Thymus (tissue), 11 donors: ENCODE data around the gene TECPR1. TPM values are rescaled to one million over a fixed set of nuclear protein-coding genes. Genes with fewer than 3 reads are reported as not detected.

Experiments
- DNase-seq, 9 donors: peaks; one replicate each; pipeline ENCODE4 v3.0.0-alpha.2; 2013; ENCODE audit warnings: low spot score in 9 of 9, low read depth in 6 of 9, missing footprints in 1 of 9
- H3K27ac ChIP-seq, 2 donors: one replicate each; pipeline ENCODE4 v1.5.1; 2013; ENCODE audit warnings: control low read depth in 1 of 2, low read depth in 1 of 2, low read length in 1 of 2, mild to moderate bottlenecking in 1 of 2, moderate library complexity in 1 of 2
- H3K27me3 ChIP-seq, 2 donors: one replicate each; pipeline ENCODE4 v1.5.1; 2013; ENCODE audit warnings: low read length in 1 of 2; ENCODE audit not compliant: control insufficient read depth in 2 of 2, insufficient read depth in 1 of 2
- H3K36me3 ChIP-seq, 2 donors: one replicate each; pipeline ENCODE4 v1.5.1; 2013; ENCODE audit warnings: low read length in 1 of 2, mild to moderate bottlenecking in 1 of 2, moderate library complexity in 1 of 2; ENCODE audit not compliant: control insufficient read depth in 2 of 2, insufficient read depth in 2 of 2
- H3K4me1 ChIP-seq, 2 donors: one replicate each; pipeline ENCODE4 v1.5.1; 2013; ENCODE audit warnings: low read length in 2 of 2; ENCODE audit not compliant: control insufficient read depth in 2 of 2, insufficient read depth in 2 of 2
- H3K4me3 ChIP-seq, 2 donors: one replicate each; pipeline ENCODE4 v1.5.1; 2013; ENCODE audit warnings: low read length in 2 of 2, control low read depth in 1 of 2, mild to moderate bottlenecking in 1 of 2
- H3K9me3 ChIP-seq, 2 donors: one replicate each; pipeline ENCODE4 v1.5.1; 2013; ENCODE audit warnings: low read length in 1 of 2, mild to moderate bottlenecking in 1 of 2; ENCODE audit not compliant: control insufficient read depth in 2 of 2, insufficient read depth in 1 of 2
- WGBS: extraction: QIAGEN DNeasy Blood & Tissue Kit; methylation state at CpG from one replicate; pipeline ENCODE4 v1.1.7; 2013; 5-methylcytosine and 5-hydroxymethylcytosine counted together
- polyA plus RNA-seq: library from polyadenylated mRNA; stranded (reverse); fragments of 200-250 nt; gene quantifications from one replicate; pipeline ENCODE4 v1.2.3, GENCODE V29; 2013
- total RNA-seq: library from RNA; stranded (reverse); fragments of 120-200 nt; gene quantifications from one replicate; pipeline ENCODE4 v1.2.4, GENCODE V29; 2013
- donor health status: healthy.

TECPR1 gene
- total and polyA plus RNA-seq, 2 donors, result 12.7 to 30.0 TPM

DNA sequence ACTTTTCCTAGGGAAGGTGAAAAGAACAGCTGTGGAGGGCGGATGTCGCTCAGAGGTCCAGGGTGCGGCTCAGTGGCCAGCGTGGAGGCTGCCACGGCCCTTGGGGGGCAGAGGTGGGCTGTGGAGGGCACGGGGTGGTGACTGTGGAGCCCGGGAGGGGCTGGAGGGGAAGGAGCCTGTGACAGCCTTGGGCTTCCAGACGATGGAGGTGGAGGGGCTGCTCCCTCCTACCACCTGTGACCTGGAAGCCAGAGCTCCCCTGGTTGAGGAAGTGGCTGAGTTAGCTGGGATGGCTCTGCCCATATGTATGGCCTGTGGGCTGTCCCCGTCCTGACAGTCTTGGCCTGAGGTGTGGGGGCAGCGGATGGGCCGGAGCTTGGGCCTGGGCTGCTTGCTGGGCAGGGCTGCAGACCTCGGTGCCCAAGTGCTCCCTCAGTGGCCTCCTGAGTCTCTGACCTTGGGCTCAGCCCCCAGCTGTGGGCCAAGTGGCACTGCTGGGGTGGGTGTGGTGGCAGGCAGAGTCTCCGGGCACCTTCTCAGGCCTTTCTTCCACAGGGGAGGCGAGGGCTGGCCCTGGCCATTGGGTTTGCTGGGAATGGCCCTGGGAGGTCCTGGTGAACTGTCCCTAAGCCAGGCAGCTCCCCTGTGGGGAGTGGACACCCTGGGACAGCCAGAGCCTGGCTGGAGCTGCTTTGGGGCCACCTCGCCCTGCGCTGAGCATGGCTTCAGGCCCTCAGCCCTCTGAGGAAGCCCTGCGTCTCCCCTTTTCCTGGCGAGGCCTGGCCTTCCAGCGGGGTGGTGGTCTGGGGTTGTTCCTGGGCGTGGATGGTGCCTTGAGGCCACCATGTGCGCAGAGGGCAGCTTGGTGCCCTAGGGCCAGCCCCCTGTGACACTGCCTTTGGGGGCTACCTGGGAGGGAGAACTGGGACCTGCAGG is 33.4 kb upstream of the TECPR1 start:
- 95% methylated on average over 21 of the region's 21 CpGs for WGBS
- Histone ChIP-seq H3K4me1 (peaks cover 6 to 36% of the 10 kb centered on the region in 2 donors), H3K9me3 (no peaks in the 10 kb centered on the region), H3K27me3 (peaks cover 0 to 6% of the 10 kb centered on the region in 2 donors), H3K27ac (peak overlapping the region in 1 of 2 donors; percentile 33), H3K4me3 (no peak overlapping the region), H3K36me3 (peaks cover 2 to 3% of the 10 kb centered on the region in 2 donors)
- DNase-seq, result no peak

DNA sequence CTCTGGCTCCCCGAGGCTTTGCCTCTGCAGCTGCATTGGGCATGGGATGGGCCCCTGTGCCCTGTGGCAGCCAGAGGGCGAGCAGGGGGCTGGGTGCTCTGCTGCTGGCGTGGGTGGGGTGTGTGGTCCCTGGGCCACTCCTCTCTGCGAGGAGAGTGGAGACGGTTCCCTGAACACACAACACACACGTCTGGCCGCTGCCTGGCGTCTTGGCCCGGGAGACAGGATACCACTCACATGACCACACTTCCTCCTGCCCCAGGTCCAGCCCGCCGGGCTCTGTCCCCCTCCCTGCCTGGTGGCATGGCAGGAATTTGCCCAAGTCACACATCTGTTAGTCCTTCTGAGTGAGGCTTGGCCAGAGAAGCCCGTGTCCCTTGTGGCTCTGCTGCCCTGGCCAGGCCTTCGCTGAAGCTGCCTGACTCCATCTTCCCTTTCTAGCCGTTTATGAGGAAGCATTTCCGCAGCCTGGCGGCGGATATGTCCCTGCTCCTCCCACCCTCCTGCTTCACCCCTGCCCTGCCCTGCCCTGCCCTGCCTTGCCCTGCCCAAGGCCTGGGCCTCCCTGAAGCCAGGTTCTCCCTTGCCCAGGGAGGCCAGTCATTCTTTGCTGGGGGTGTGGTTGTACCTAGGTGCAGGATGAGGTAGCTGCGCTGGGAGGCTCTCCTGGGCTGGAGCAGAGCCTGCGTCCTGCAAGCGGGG is 32.5 kb upstream of the TECPR1 start:
- peaks cover 2 to 3% of the 10 kb centered on the region in 2 donors for H3K36me3 ChIP-seq
- 69% methylated on average over 20 of the region's 20 CpGs for WGBS
- H3K27ac ChIP-seq, result peak overlapping the region in 1 of 2 donors; percentile 32
- H3K4me1 ChIP-seq, result peaks cover 6 to 38% of the 10 kb centered on the region in 2 donors
- H3K9me3 ChIP-seq, result no peaks in the 10 kb centered on the region
- H3K27me3 ChIP-seq, result peaks cover 0 to 6% of the 10 kb centered on the region in 2 donors
- no peak overlapping the region for H3K4me3 ChIP-seq
- DNase-seq, result no peak

DNA sequence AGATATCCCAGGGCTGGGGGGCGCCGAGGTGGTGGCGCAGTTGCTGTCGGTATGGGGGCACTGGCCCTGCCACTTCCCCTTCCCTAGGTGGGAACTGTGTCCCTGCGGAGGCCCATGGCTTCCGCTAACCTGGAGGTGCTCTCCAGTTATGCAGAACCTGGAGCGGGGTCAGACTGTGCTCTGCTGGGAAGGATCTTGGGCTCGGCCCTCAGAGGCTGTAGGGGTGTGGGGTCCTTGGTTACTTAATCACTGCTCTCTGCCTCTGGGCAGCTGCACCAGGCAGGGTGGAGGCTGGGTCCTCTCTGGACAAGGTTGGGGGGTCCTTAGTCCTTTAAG is 31.8 kb upstream of the TECPR1 start:
- Histone ChIP-seq H3K27ac (no peak overlapping the region), H3K27me3 (peaks cover 0 to 6% of the 10 kb centered on the region in 2 donors), H3K36me3 (peaks cover 2 to 3% of the 10 kb centered on the region in 2 donors), H3K9me3 (no peaks in the 10 kb centered on the region), H3K4me1 (peaks cover 6 to 38% of the 10 kb centered on the region in 2 donors), H3K4me3 (no peak overlapping the region)
- no peak for DNase-seq
- 90% methylated on average over 8 of the region's 8 CpGs for WGBS

DNA sequence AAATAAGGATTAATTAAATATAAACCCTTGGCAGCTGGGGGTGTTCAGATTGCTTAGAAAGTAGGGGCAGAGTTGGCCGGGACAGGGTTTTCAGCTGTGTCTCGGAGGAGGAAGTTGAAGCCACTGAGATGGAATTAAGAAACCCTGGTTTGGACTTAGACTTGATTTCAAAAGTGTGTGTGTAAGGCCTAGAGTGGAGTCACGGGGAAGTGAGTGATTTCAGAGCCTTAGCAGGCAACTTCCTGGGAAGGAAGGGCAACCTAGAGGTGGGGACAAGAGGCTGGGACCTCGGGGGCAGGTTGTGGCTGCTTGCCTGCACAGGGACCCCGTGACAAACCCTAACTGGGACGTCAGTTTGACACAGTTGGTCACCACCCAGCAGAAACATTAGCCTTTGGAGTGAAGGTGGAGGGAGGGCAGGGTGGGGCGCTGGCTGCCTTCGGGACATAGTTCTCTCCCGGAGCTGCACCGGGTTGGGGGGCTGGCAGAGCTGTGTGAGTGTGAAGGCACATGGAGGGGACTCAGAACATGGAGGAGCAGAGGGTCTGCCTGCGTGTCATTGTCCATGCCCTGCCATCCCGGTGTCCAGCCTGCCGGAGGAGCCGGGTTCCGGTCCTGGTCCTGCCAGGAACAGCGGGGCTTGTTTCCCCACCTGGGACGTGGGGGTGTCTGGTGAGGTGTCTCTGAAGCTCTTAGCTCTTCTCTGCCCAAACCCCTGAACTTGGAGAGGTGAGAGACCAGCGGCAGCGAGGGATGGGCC is 31.3 kb upstream of the TECPR1 start:
- Histone ChIP-seq H3K9me3 (no peaks in the 10 kb centered on the region), H3K4me3 (peak overlapping the region in 1 of 2 donors; percentile 57), H3K27me3 (peaks cover 0 to 10% of the 10 kb centered on the region in 2 donors), H3K36me3 (peaks cover 2 to 3% of the 10 kb centered on the region in 2 donors), H3K27ac (no peak overlapping the region), H3K4me1 (peaks cover 6 to 38% of the 10 kb centered on the region in 2 donors)
- no peak for DNase-seq
- 89% methylated on average over 19 of the region's 19 CpGs for WGBS

DNA sequence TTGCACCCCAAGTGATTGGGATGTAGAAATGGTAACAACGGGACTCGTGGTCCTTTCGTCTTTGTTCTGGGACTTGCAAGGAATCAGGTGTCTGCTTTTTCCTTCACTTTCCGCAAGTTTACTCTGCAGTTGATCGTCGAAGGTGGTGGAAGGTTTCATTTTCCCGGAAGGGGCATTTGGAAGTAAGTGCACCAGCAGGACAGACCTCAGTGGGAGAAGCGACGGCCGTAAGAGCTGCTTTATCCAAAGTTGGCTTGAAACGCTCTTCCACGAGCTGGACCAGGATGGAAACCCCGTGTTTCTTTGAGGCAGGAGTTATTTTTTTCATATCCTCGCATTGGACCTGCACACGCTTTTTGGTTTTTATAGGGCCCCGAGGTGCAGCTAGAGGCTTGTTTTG is 30.7 kb upstream of the TECPR1 start:
- 87% methylated on average over 16 of the region's 16 CpGs for WGBS

DNA sequence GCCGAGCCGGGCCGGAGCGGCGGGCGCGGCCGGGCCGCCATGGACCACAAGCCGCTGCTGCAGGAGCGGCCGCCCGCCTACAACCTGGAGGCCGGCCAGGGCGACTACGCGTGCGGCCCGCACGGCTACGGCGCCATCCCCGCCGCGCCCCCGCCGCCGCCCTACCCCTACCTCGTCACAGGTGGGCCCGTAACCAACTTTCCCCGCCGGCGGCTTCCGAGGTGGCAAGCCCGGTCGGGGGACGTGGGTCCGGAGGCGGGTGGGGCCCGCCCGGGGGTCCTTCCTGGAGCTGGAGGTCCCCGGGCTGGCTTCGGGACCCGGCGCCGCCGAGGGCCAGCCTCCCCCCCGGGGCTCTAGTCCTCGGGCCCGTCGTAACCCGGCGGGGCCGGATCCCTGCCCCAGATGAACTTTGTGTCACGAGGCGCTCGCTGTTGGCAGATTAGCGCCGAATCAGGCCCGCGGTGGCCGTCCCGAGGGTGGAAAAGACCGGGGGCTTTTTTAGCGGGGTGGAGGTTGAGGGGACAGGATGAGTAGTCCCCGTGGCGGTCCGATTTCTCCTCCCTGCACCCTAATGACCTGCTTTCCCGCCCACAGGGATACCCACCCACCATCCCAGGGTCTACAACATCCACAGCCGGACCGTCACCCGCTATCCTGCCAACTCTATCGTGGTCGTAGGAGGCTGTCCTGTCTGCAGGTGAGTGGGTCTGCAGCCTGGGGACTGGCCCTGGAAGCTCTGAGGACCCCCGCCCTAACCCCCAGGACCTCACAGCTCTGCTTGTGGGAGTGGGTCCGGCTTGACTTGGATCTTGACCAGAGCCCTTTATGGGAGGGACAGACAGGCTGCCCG is 29.9 kb upstream of the TECPR1 start:
- H3K27me3 ChIP-seq, result peaks cover 0 to 10% of the 10 kb centered on the region in 2 donors
- WGBS, result 8% methylated on average over 77 of the region's 77 CpGs
- peak overlapping the region; percentile 57 to 90 for H3K4me3 ChIP-seq
- DNase-seq, result peak in 2 of 9 donors; percentile 34 to 39
- peak overlapping the region in 1 of 2 donors; percentile 77 for H3K27ac ChIP-seq
- H3K36me3 ChIP-seq, result peaks cover 2 to 3% of the 10 kb centered on the region in 2 donors
- peaks cover 6 to 27% of the 10 kb centered on the region in 2 donors for H3K4me1 ChIP-seq
- no peaks in the 10 kb centered on the region for H3K9me3 ChIP-seq

More for the DNA sequence above, 30.7 kb upstream of the TECPR1 start:
- peak overlapping the region; percentile 57 to 90 for H3K4me3 ChIP-seq
- peaks cover 0 to 10% of the 10 kb centered on the region in 2 donors for H3K27me3 ChIP-seq
- H3K27ac ChIP-seq, result no peak overlapping the region
- no peak for DNase-seq
- H3K9me3 ChIP-seq, result no peaks in the 10 kb centered on the region
- peaks cover 2 to 3% of the 10 kb centered on the region in 2 donors for H3K36me3 ChIP-seq
- peaks cover 6 to 33% of the 10 kb centered on the region in 2 donors for H3K4me1 ChIP-seq

DNA sequence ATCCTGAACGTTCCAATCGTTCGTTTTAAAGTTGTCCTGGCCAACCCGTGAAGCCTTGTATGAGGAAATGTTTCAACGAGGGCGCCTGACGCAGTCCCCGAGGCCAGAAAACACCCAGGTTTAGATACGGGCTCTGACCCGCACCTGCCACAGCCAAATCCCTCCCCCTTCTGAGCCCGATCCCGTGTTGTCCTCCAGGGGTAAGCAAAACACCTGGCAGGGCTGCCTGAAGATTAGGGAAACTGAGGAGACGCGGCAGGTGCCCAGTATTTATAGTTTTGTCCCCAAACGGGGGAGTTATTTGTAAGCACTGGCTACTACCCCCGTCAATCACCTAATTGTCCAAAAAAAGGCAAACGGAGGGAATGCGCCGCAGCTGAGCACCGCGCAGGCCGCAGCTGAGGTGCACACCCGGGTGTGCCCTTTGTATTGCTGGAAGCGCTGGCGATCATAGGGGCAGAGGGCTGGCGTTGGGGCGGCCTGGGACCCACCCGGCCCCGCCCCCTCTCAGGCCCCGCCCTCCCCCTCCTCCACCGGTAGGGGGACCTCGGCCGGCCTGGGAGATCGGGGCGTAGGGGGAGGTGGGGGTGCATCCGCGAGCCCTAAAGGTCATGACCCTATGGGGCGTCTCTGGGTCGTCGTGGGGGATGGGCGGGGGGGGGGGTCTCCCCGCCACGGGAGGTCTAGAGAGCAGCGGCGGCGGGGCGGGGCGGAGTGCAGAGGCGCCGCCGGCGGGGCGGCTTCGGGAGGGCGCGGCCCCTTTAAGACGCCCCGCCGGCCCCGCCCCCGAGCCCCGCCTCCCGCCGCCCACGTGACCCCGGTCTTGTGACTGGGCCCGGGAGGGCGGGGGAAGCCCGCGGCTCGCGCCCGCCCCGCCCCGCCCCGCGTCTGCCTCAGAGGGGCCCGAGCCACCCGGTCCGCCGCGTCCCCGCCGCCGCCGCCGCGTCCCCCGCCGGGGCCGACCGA is 29.0 kb upstream of the TECPR1 start, which contains the start of gene BRI3:
Gene BRI3, plus strand, starts transcription at position 896 of the 966 bp plus-strand sequence. CDS start 110 bp downstream, outside the sequence.
- Histone ChIP-seq H3K4me3 (peak within 1 kb of the TSS; percentile 66 to 90), H3K27ac (peak within 1 kb of the TSS; percentile 59 to 77), H3K9me3 (no peaks in the 10 kb centered on the region), H3K27me3 (peaks cover 0 to 10% of the 10 kb centered on the region in 2 donors), H3K36me3 (peaks cover 2 to 3% of the 10 kb centered on the region in 2 donors), H3K4me1 (peaks cover 6 to 27% of the 10 kb centered on the region in 2 donors)
- peak; percentile 14 to 95 (median 82) for DNase-seq
- under 1% methylated on average over 91 of the region's 92 CpGs for WGBS
